H1 (cell line): ENCODE measurements around the gene IFI30. TPM values are rescaled to one million over a fixed set of nuclear protein-coding genes. Genes with fewer than 3 reads are reported as not detected.

Experiments used
- CBX8 ChIP-seq: fragments of 300-800, 300-1000 bp; sonication (generic); IDR thresholded peaks from 2 replicates; pipeline ENCODE4 v1.7.1; 2016; ENCODE audit warnings: low read depth, low read length, borderline replicate concordance
- CHD1 ChIP-seq: IDR thresholded peaks from 2 replicates; pipeline ENCODE4 v1.6.1; 2012; ENCODE audit warnings: low read depth, low read length, improper control_type of control experiment
- POU5F1 ChIP-seq: IDR thresholded peaks from 2 replicates; pipeline ENCODE4 v1.6.1; 2011; ENCODE audit warnings: low read depth, mild to moderate bottlenecking, low read length, moderate library complexity
- SAP30 ChIP-seq: fragments of 300-600 bp; sonication (generic); IDR thresholded peaks from 2 replicates; pipeline ENCODE4 v1.7.1; 2012; ENCODE audit warnings: low read length, moderate library complexity, mild to moderate bottlenecking, inconsistent platforms; ENCODE audit not compliant: insufficient read depth, insufficient replicate concordance
- SP2 ChIP-seq: IDR thresholded peaks from 2 replicates; pipeline ENCODE4 v1.6.1; 2012; ENCODE audit warnings: mild to moderate bottlenecking, low read length, inconsistent platforms
- TCF12 ChIP-seq: IDR thresholded peaks from 2 replicates; pipeline ENCODE4 v1.6.1; 2011; ENCODE audit warnings: low read depth, mild to moderate bottlenecking, low read length
- TEAD4 ChIP-seq: IDR thresholded peaks from 2 replicates; pipeline ENCODE4 v1.6.1; 2012; ENCODE audit warnings: low read depth, low read length, inconsistent platforms, mixed read lengths
- polyA plus RNA-seq, 7 experiments: library from polyadenylated mRNA; depleted of rRNA in 3 of 7; stranded (reverse) in 5 of 7; unstranded in 2 of 7; fragments of >200 nt in 5 of 7; fragments of 200-250 nt in 2 of 7; gene quantifications; 1 replicate in 5 of 7; 2 replicates in 1 of 7; 4 replicates in 1 of 7; pipeline versions ENCODE4 v1.2.1 to v1.2.3, GENCODE V29; 2011 to 2013; ENCODE audit warnings: missing spikeins in 2 of 7, mixed read lengths in 2 of 7
- total RNA-seq: library from RNA; stranded (reverse); fragmentation: NEBNext Ultra II Directional; extraction: Animal tissue kit (Norgen Biotek cat#: 25700); gene quantifications from 2 replicates; pipeline ENCODE4 v1.2.1, GENCODE V29; 2021

Gene IFI30
- total and polyA plus RNA-seq, 2 of the 8 experiments (the other 6 are each of a cell fraction or from before 2014, with no cell fraction given), result 28.9 to 62.4 TPM

DNA sequence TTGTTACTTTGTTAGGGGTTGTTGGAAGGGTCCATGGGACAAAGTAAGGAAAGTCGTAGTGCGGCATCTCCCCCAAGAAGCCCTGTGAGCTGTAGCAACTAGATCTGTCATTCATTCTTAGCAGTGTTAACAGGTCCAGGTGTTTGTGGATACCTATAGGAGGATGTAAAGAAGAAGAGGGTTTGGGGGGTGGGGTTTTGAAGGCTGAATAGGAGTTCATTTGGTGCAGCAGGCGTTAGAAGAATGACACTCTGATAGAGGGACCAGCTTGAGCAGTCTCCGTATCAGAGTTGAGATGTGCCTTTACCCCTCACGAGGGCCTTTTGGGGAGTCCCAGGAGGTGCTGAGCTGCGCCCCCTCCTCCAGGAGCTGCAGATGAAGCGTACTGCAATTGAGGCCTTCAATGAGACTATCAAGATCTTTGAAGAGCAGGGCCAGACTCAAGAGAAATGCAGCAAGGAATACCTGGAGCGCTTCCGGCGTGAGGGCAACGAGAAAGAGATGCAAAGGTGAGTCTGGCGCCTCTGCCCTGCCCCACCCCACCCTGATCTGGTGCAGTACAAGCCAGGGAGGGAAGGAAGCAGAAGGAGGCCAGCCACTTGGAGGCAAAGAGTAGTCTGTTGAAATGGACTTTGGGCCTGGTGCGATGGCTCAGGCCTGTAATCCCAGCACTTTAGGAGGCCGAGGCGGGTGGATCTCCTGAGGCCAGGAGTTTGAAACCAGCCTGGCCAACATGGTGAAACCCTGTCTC, 7.6 kb upstream of the IFI30 start (continued):
- TF ChIP-seq TCF12 (no peak), CHD1 (no peak), SP2 (no peak), CBX8 (no peak), TEAD4 (no peak), POU5F1 (no peak), SAP30 (no peak)
- TF ChIP-seq, all 59 proteins: peak for 0
